Skeletal muscle tissue (tissue), 4 donors: ENCODE data around the gene DLG2. TPM values are rescaled to one million over a fixed set of nuclear protein-coding genes. Genes with fewer than 3 reads are reported as not detected.
"Not testable (repeated sequence)": the region's sequence is repeated elsewhere in the genome, so short reads cannot be mapped to it uniquely, and the experiment has no call there.

Experiments used
- H3K27ac ChIP-seq: one replicate; pipeline ENCODE4 v1.7.0; 2013; ENCODE audit warnings: mild to moderate bottlenecking, low read depth, low read length, inconsistent platforms
- H3K27me3 ChIP-seq, 3 donors: one replicate each; pipeline ENCODE4 v1.7.0; 2013; ENCODE audit warnings: low read length in 3 of 3; ENCODE audit not compliant: control insufficient read depth in 3 of 3, insufficient read depth in 3 of 3
- H3K36me3 ChIP-seq, 3 donors: one replicate each; pipeline ENCODE4 v1.7.0; 2013; ENCODE audit warnings: low read length in 3 of 3; ENCODE audit not compliant: control insufficient read depth in 3 of 3, insufficient read depth in 3 of 3
- H3K4me1 ChIP-seq, 3 donors: one replicate each; pipeline ENCODE4 v1.7.0; 2013; ENCODE audit warnings: low read length in 3 of 3, mild to moderate bottlenecking in 3 of 3; ENCODE audit not compliant: control insufficient read depth in 3 of 3, insufficient read depth in 3 of 3
- H3K4me3 ChIP-seq, 3 donors: one replicate each; pipeline ENCODE4 v1.7.0; 2013; ENCODE audit warnings: low read length in 3 of 3
- H3K9ac ChIP-seq, 3 donors: one replicate each; pipeline ENCODE4 v1.7.0; 2013; ENCODE audit warnings: low read length in 3 of 3, mild to moderate bottlenecking in 3 of 3, moderate library complexity in 2 of 3, low read depth in 1 of 3
- H3K9me3 ChIP-seq, 3 donors: one replicate each; pipeline ENCODE4 v1.7.0; 2013; ENCODE audit warnings: low read length in 3 of 3; ENCODE audit not compliant: control insufficient read depth in 3 of 3
- total RNA-seq: library from RNA; depleted of rRNA; stranded (reverse); fragments of >200 nt; gene quantifications from one replicate; pipeline ENCODE4 v1.2.3, GENCODE V29; 2014
- donor health status: Osteomylitis.

The DLG2 gene
- total RNA-seq, 1 donor from 2014 or later, result 18.3 TPM

- Histone ChIP-seq H3K27me3 (no peaks in the 10 kb centered on the region), H3K36me3 (peaks cover 0 to 9% (median 7%) of the 10 kb centered on the region in 3 donors), H3K9ac (peak overlapping the region; percentile 84 to 92 (median 90)), H3K4me1 (peaks cover 7 to 21% (median 15%) of the 10 kb centered on the region in 3 donors), H3K9me3 (no peaks in the 10 kb centered on the region), H3K4me3 (peak overlapping the region; percentile 92 to 94 (median 92)), H3K27ac (peak overlapping the region; percentile 84)
These were observed 19.9 kb upstream of the DLG2 start for GRCh38 chr11:85647078-85647477.

GRCh38 chr11:85643191-85643614 is 16.1 kb upstream of the DLG2 start:
- Histone ChIP-seq H3K27me3 (no peaks in the 10 kb centered on the region), H3K4me1 (peaks cover 4 to 11% (median 10%) of the 10 kb centered on the region in 3 donors), H3K9me3 (no peaks in the 10 kb centered on the region), H3K36me3 (no peaks in the 10 kb centered on the region), H3K9ac (peak overlapping the region in 1 of 3 donors; percentile 41), H3K4me3 (no peak overlapping the region), H3K27ac (no peak overlapping the region)

- H3K27me3 ChIP-seq, result no peaks in the 10 kb centered on the region
- no peaks in the 10 kb centered on the region for H3K9me3 ChIP-seq
- peaks cover 0 to 5% (median 4%) of the 10 kb centered on the region in 3 donors for H3K4me1 ChIP-seq
- peaks cover 4 to 24% (median 15%) of the 10 kb centered on the region in 3 donors for H3K36me3 ChIP-seq
- H3K27ac ChIP-seq, result no peak overlapping the region
- no peak overlapping the region for H3K9ac ChIP-seq
- H3K4me3 ChIP-seq, result no peak overlapping the region
These were observed 7.6 kb upstream of the DLG2 start for GRCh38 chr11:85634747-85635146.

GRCh38 chr11:85628771-85629341 is 1.7 kb upstream of the DLG2 start:
- peak overlapping the region; percentile 78 to 84 (median 81) for H3K4me3 ChIP-seq
- H3K27me3 ChIP-seq, result no peaks in the 10 kb centered on the region
- peak overlapping the region; percentile 64 for H3K27ac ChIP-seq
- H3K36me3 ChIP-seq, result peaks cover 0 to 4% (median 2%) of the 10 kb centered on the region in 3 donors
- no peaks in the 10 kb centered on the region for H3K9me3 ChIP-seq
- H3K4me1 ChIP-seq, result peaks cover 3 to 26% (median 12%) of the 10 kb centered on the region in 3 donors
- H3K9ac ChIP-seq, result peak overlapping the region; percentile 82 to 97 (median 82)

- peak within 1 kb of the TSS; percentile 92 for H3K27ac ChIP-seq
- peak within 1 kb of the TSS; percentile 91 to 97 (median 92) for H3K9ac ChIP-seq
- H3K4me3 ChIP-seq, result peak within 1 kb of the TSS; percentile 81 to 86 (median 84)
- no peaks in the 10 kb centered on the region for H3K27me3 ChIP-seq
- peaks cover 3 to 26% (median 12%) of the 10 kb centered on the region in 3 donors for H3K4me1 ChIP-seq
- H3K9me3 ChIP-seq, result no peaks in the 10 kb centered on the region
- H3K36me3 ChIP-seq, result peaks cover 0 to 4% (median 2%) of the 10 kb centered on the region in 3 donors
These were observed 1.0 kb upstream of the DLG2 start, which contains the start of gene TMEM126B for GRCh38 chr11:85627998-85628770. TMEM126B (plus strand) TSS chr11:85628593; CDS start chr11:85628608, 15 bp downstream.

- Histone ChIP-seq H3K36me3 (peaks cover 0 to 4% (median 2%) of the 10 kb centered on the region in 3 donors), H3K4me3 (peak overlapping the region; percentile 81 to 86 (median 84)), H3K27ac (peak overlapping the region; percentile 92), H3K9ac (peak overlapping the region; percentile 91 to 97 (median 92)), H3K4me1 (peaks cover 3 to 26% (median 12%) of the 10 kb centered on the region in 3 donors), H3K9me3 (no peaks in the 10 kb centered on the region), H3K27me3 (no peaks in the 10 kb centered on the region)
These were observed 648 bp downstream of the DLG2 start for GRCh38 chr11:85626496-85626895.

- Histone ChIP-seq H3K9me3 (no peaks in the 10 kb centered on the region), H3K27ac (no peak overlapping the region), H3K27me3 (no peaks in the 10 kb centered on the region), H3K36me3 (no peaks in the 10 kb centered on the region), H3K4me3 (no peak overlapping the region), H3K4me1 (peaks cover 0 to 1% (median 0%) of the 10 kb centered on the region in 3 donors), H3K9ac (no peak overlapping the region)
These were observed 6.9 kb downstream of the DLG2 start for GRCh38 chr11:85620256-85620655.

- Histone ChIP-seq H3K9me3 (no peaks in the 10 kb centered on the region), H3K27ac (no peak overlapping the region), H3K4me3 (no peak overlapping the region), H3K4me1 (no peaks in the 10 kb centered on the region), H3K36me3 (no peaks in the 10 kb centered on the region), H3K27me3 (no peaks in the 10 kb centered on the region), H3K9ac (no peak overlapping the region)
These were observed 7.6 kb downstream of the DLG2 start for GRCh38 chr11:85619499-85619898.

GRCh38 chr11:85611643-85612042 is 15.5 kb downstream of the DLG2 start:
- not testable (repeated sequence) for H3K4me1 ChIP-seq, H3K36me3 ChIP-seq, H3K27ac ChIP-seq, H3K9me3 ChIP-seq, H3K4me3 ChIP-seq, H3K9ac ChIP-seq, H3K27me3 ChIP-seq

GRCh38 chr11:85609286-85609685 is 17.9 kb downstream of the DLG2 start:
- H3K4me1 ChIP-seq, H3K4me3 ChIP-seq, H3K9ac ChIP-seq, H3K27me3 ChIP-seq, H3K36me3 ChIP-seq, H3K27ac ChIP-seq, H3K9me3 ChIP-seq: not testable (repeated sequence)
